Mesenchymal stem cell (in vitro differentiated cells and primary cell): ENCODE data around the gene DISC1.
"Not testable (repeated sequence)": the region's sequence is repeated elsewhere in the genome, so short reads cannot be mapped to it uniquely, and the experiment has no call there.

Source experiments
- DNase-seq: peaks from one replicate; pipeline ENCODE4 v3.0.0-alpha.2; 2013
- H2AFZ ChIP-seq: one replicate; pipeline ENCODE4 v1.6.1; 2013; ENCODE audit warnings: low read depth, mild to moderate bottlenecking, control low read depth, inconsistent platforms, low read length, moderate library complexity
- H2AK5ac ChIP-seq: 2 replicates; pipeline ENCODE4 v1.6.1; 2013; ENCODE audit warnings: low read length, moderate library complexity, mild to moderate bottlenecking, inconsistent platforms; ENCODE audit not compliant: severe bottlenecking
- H2BK120ac ChIP-seq: one replicate; pipeline ENCODE4 v1.6.1; 2013; ENCODE audit warnings: low read depth, mild to moderate bottlenecking, inconsistent platforms, low read length, moderate library complexity
- H2BK12ac ChIP-seq, 2 experiments: one replicate each; pipeline ENCODE4 v1.6.1; 2013; ENCODE audit warnings: inconsistent platforms in 2 of 2, low read length in 2 of 2, mild to moderate bottlenecking in 2 of 2, moderate library complexity in 2 of 2, control low read depth in 1 of 2
- H2BK15ac ChIP-seq: one replicate; pipeline ENCODE4 v1.6.1; 2013; ENCODE audit warnings: mild to moderate bottlenecking, low read depth, inconsistent platforms; ENCODE audit not compliant: poor library complexity, severe bottlenecking
- H2BK5ac ChIP-seq: 2 replicates; pipeline ENCODE4 v1.6.1; 2013; ENCODE audit warnings: low read depth, mild to moderate bottlenecking, low read length, control low read depth, inconsistent platforms; ENCODE audit not compliant: poor library complexity, severe bottlenecking
- H3K14ac ChIP-seq, 2 experiments: one replicate each; pipeline ENCODE4 v1.6.1; 2013; ENCODE audit warnings: inconsistent platforms in 2 of 2, low read length in 2 of 2, control low read depth in 1 of 2, mild to moderate bottlenecking in 1 of 2, moderate library complexity in 1 of 2
- H3K18ac ChIP-seq, 2 experiments: one replicate each; pipeline ENCODE4 v1.6.1; 2013; ENCODE audit warnings: inconsistent platforms in 2 of 2, low read length in 2 of 2, control low read depth in 1 of 2, low read depth in 1 of 2, mild to moderate bottlenecking in 1 of 2
- H3K23ac ChIP-seq, 2 experiments: one replicate each; pipeline ENCODE4 v1.6.1; 2013; ENCODE audit warnings: inconsistent platforms in 2 of 2, low read length in 2 of 2, mild to moderate bottlenecking in 2 of 2, moderate library complexity in 2 of 2, control low read depth in 1 of 2
- H3K27ac ChIP-seq: 2 replicates; pipeline ENCODE4 v1.5.1; 2013; ENCODE audit warnings: mild to moderate bottlenecking, moderate library complexity, low read length, control low read depth, inconsistent platforms; ENCODE audit not compliant: poor library complexity, severe bottlenecking
- H3K27me3 ChIP-seq, 2 experiments: 2 replicates each; pipeline versions ENCODE4 v1.6.1 to v1.7.0; 2013; ENCODE audit warnings: low read length in 2 of 2, mild to moderate bottlenecking in 2 of 2, moderate library complexity in 2 of 2, control low read depth in 1 of 2, inconsistent platforms in 1 of 2; ENCODE audit not compliant: control insufficient read depth in 1 of 2, insufficient read depth in 1 of 2
- H3K36me3 ChIP-seq, 2 experiments: 2 replicates each; pipeline versions ENCODE4 v1.6.1 to v1.7.0; 2013; ENCODE audit warnings: low read length in 2 of 2, control low read depth in 1 of 2, inconsistent platforms in 1 of 2, low read depth in 1 of 2, mild to moderate bottlenecking in 1 of 2; ENCODE audit not compliant: insufficient read depth in 2 of 2, control insufficient read depth in 1 of 2
- H3K4ac ChIP-seq, 2 experiments: one replicate each; pipeline ENCODE4 v1.6.1; 2013; ENCODE audit warnings: inconsistent platforms in 2 of 2, low read length in 2 of 2, mild to moderate bottlenecking in 2 of 2, moderate library complexity in 2 of 2, control low read depth in 1 of 2, low read depth in 1 of 2
- H3K4me1 ChIP-seq: 2 replicates; pipeline ENCODE4 v1.6.1; 2013; ENCODE audit warnings: low read depth, low read length, control low read depth; ENCODE audit not compliant: control insufficient read depth, insufficient read depth
- H3K4me2 ChIP-seq: 2 replicates; pipeline ENCODE4 v1.6.1; 2013; ENCODE audit warnings: low read length, mild to moderate bottlenecking, inconsistent platforms; ENCODE audit not compliant: poor library complexity, severe bottlenecking
- H3K4me3 ChIP-seq, 2 experiments: 2 replicates each; pipeline versions ENCODE4 v1.5.1 to v1.7.0; 2013; ENCODE audit warnings: low read length in 2 of 2, mild to moderate bottlenecking in 2 of 2, control low read depth in 1 of 2, low read depth in 1 of 2; ENCODE audit not compliant: insufficient read depth in 1 of 2
- H3K79me1 ChIP-seq: replicated peaks from 2 replicates; pipeline ENCODE4 v1.6.1; 2013; ENCODE audit warnings: mild to moderate bottlenecking, control low read depth, low read length, inconsistent platforms; ENCODE audit not compliant: poor library complexity, severe bottlenecking
- H3K9ac ChIP-seq: 2 replicates; pipeline ENCODE4 v1.7.0; 2013; ENCODE audit warnings: mild to moderate bottlenecking, low read length, moderate library complexity
- H3K9me3 ChIP-seq: 2 replicates; pipeline ENCODE4 v1.7.0; 2013; ENCODE audit warnings: mild to moderate bottlenecking, low read length; ENCODE audit not compliant: control insufficient read depth
- H4K8ac ChIP-seq: one replicate; pipeline ENCODE4 v1.6.1; 2013; ENCODE audit warnings: inconsistent platforms, mild to moderate bottlenecking, low read length, moderate library complexity
- H4K91ac ChIP-seq: one replicate; pipeline ENCODE4 v1.6.1; 2013; ENCODE audit warnings: mild to moderate bottlenecking, low read length, inconsistent platforms
- WGBS: methylation state at CpG from one replicate; pipeline ENCODE4 v1.1.7; 2013; ENCODE audit warnings: mixed read lengths; 5-methylcytosine and 5-hydroxymethylcytosine counted together

The DISC1 gene

GRCh38 chr1:231667896-231668506 is 41.4 kb downstream of the DISC1 start:
- H3K27me3 ChIP-seq, result no peaks in the 10 kb centered on the region
- no peaks in the 10 kb centered on the region for H3K36me3 ChIP-seq
- H3K14ac ChIP-seq, result no peak overlapping the region
- H3K79me1 ChIP-seq, result peaks cover 37% of the 10 kb centered on the region
- no peak overlapping the region for H2AFZ ChIP-seq
- H2AK5ac ChIP-seq, result no peak overlapping the region
- no peak overlapping the region for H4K91ac ChIP-seq
- no peaks in the 10 kb centered on the region for H3K9me3 ChIP-seq
- no peak overlapping the region for H3K23ac ChIP-seq
- no peak overlapping the region for H3K27ac ChIP-seq
- DNase-seq, result no peak
- H3K4ac ChIP-seq, result no peak overlapping the region
- WGBS, result 89% methylated on average over 3 of the region's 3 CpGs
- H2BK120ac ChIP-seq, result no peak overlapping the region
- H3K4me1 ChIP-seq, result no peaks in the 10 kb centered on the region
- H2BK5ac ChIP-seq, result no peak overlapping the region
- H3K9ac ChIP-seq, result no peak overlapping the region
- H3K18ac ChIP-seq, result no peak overlapping the region
- H4K8ac ChIP-seq, result no peak overlapping the region
- no peak overlapping the region for H2BK15ac ChIP-seq
- no peak overlapping the region for H3K4me3 ChIP-seq
- H2BK12ac ChIP-seq, result no peak overlapping the region
- no peak overlapping the region for H3K4me2 ChIP-seq

- Histone ChIP-seq H2AK5ac (no peak overlapping the region), H2AFZ (no peak overlapping the region), H3K9ac (no peak overlapping the region), H2BK120ac (peak overlapping the region; percentile 7), H3K23ac (no peak overlapping the region), H3K36me3 (no peaks in the 10 kb centered on the region), H2BK12ac (peak overlapping the region in 1 of 2 experiments; percentile 76), H4K91ac (no peak overlapping the region), H3K27ac (no peak overlapping the region), H2BK5ac (no peak overlapping the region), H3K27me3 (no peaks in the 10 kb centered on the region), H3K14ac (no peak overlapping the region), H4K8ac (no peak overlapping the region), H3K18ac (no peak overlapping the region), H3K4me2 (no peak overlapping the region), H3K4ac (no peak overlapping the region), H3K9me3 (no peaks in the 10 kb centered on the region), H3K79me1 (peaks cover 39% of the 10 kb centered on the region), H2BK15ac (no peak overlapping the region), H3K4me3 (no peak overlapping the region), H3K4me1 (no peaks in the 10 kb centered on the region)
- no peak for DNase-seq
These were observed 42.2 kb downstream of the DISC1 start for GRCh38 chr1:231668826-231669225.

- not testable (repeated sequence) for H3K4ac ChIP-seq, DNase-seq, H2BK120ac ChIP-seq, H2BK12ac ChIP-seq, H3K4me3 ChIP-seq, H2BK15ac ChIP-seq, H3K9ac ChIP-seq, H3K18ac ChIP-seq, H3K9me3 ChIP-seq, H3K4me2 ChIP-seq, H3K4me1 ChIP-seq, H3K14ac ChIP-seq, H4K91ac ChIP-seq, H4K8ac ChIP-seq, H2BK5ac ChIP-seq, H3K27ac ChIP-seq, H2AK5ac ChIP-seq, H3K23ac ChIP-seq, H3K27me3 ChIP-seq, H3K36me3 ChIP-seq, H2AFZ ChIP-seq
- WGBS, result no CpG with 5 or more reads among the region's 4 CpGs
- peaks cover 41% of the 10 kb centered on the region for H3K79me1 ChIP-seq
These were observed 43.5 kb downstream of the DISC1 start for GRCh38 chr1:231669864-231670621.

- Histone ChIP-seq H3K27me3 (no peaks in the 10 kb centered on the region), H3K36me3 (no peaks in the 10 kb centered on the region), H2BK15ac (no peak overlapping the region), H4K91ac (no peak overlapping the region), H3K27ac (no peak overlapping the region), H3K9me3 (no peaks in the 10 kb centered on the region), H3K9ac (no peak overlapping the region), H3K18ac (no peak overlapping the region), H3K14ac (no peak overlapping the region), H3K4ac (no peak overlapping the region), H3K23ac (no peak overlapping the region), H3K4me3 (no peak overlapping the region), H2AK5ac (no peak overlapping the region), H2BK5ac (no peak overlapping the region), H4K8ac (no peak overlapping the region), H2BK120ac (no peak overlapping the region), H2AFZ (no peak overlapping the region), H3K4me1 (no peaks in the 10 kb centered on the region), H2BK12ac (no peak overlapping the region), H3K79me1 (peaks cover 44% of the 10 kb centered on the region), H3K4me2 (no peak overlapping the region)
- no peak for DNase-seq
- 94% methylated on average over 1 of the region's 1 CpG for WGBS
These were observed 44.2 kb downstream of the DISC1 start for GRCh38 chr1:231670755-231671154.
